Ureter (tissue), 1 donor: ENCODE results near the gene SH3RF1. TPM values are rescaled to one million over a fixed set of nuclear protein-coding genes. Genes with fewer than 3 reads are reported as not detected.

Experiments
- DNase-seq: peaks from one replicate; pipeline ENCODE4 v3.0.0-alpha.2; 2020; ENCODE audit warnings: low spot score
- total RNA-seq: library from RNA; stranded (reverse); gene quantifications from one replicate; pipeline ENCODE4 v1.2.4, GENCODE V29; 2023
- donor health status: DM: yes; HTN: yes; CAD: no.

SH3RF1 gene
- total RNA-seq, 1 donor from 2014 or later, result 33.2 TPM

- no peak for DNase-seq
These were observed 19.2 kb downstream of the SH3RF1 start for GRCh38 chr4:169251291-169252235.

- DNase-seq, result no peak
These were observed 20.0 kb downstream of the SH3RF1 start for GRCh38 chr4:169250796-169251195.

GRCh38 chr4:169249999-169250398 is 20.8 kb downstream of the SH3RF1 start:
- no peak for DNase-seq

GRCh38 chr4:169249214-169249973 is 21.4 kb downstream of the SH3RF1 start:
- no peak for DNase-seq

DNA sequence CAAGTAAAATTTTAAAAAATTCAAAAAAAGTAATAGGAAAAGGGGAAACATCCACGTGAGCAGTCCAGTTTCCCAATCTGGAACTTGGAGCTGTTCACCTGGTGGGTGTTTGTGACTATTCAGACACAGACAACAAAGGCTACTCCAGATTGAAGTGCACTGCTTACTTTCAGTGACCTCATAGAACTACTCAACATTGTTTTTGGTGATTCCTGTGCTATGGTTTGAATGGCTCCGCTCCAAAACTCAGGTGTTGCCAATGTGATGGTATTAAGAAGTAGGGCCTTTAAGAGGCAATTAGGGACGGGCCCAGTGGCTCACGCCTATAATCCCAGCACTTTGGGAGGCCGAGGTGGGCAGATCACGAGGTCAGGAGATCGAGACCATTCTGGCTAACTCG is 22.1 kb downstream of the SH3RF1 start:
- DNase-seq, result no peak

GRCh38 chr4:169246957-169247396 is 23.8 kb downstream of the SH3RF1 start:
- DNase-seq, result no peak

GRCh38 chr4:169246279-169246678 is 24.5 kb downstream of the SH3RF1 start:
- no peak for DNase-seq

DNA sequence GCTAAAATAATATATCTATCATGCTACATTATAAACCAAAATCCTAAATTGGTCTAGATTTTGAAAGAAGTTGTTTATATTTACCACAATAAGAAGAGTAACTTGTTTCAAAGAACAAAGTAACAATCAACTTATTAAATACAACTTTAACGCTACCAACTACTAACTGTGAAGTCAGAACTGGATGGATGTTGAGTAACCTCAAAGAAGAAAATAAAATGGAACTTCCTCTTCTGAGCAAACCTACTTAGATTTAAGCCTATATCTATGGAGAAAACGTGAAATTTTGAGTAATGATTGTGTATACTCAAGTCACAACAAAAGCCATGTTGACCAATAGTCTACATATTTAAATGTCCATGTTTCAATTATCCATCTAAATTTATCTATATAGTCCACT is 25.7 kb downstream of the SH3RF1 start:
- DNase-seq, result no peak

DNA sequence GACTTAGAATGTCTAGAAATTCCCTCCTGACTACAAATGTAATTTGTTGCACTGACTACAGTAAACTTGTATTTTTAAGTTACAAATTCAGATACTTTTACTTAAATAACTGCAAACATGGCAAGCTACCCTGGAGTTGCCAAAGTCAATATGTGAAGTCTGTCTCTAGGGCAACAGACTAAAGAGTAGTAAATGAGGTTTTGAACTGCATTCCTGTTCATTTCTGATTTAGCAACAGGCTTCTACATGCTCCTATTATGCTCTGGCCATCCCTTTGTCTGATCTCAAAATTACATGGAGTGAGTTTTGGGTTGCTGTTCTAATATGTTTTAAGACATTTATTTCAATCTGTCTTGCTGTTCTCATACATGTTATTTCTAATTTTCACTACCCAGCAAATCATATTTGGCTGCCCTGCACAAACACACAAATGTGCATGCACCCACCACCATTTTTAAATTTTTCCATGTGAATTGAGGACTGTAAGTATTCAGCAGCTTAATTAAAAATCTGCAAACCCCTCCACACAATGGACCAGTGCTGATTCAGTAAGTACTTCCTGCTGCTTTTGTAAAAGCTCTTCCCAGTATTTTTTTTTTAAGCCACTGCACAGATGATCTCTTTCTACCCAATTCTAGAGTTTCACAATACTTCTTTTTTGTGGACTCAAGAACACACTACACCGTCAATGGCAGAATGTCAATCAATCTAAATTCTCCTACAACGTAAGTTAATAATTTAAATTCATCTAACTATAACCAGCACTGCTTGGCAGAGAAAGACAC is 26.7 kb downstream of the SH3RF1 start:
- no peak for DNase-seq

GRCh38 chr4:169241464-169241863 is 29.3 kb downstream of the SH3RF1 start:
- no peak for DNase-seq

- no peak for DNase-seq
These were observed 31.4 kb downstream of the SH3RF1 start for GRCh38 chr4:169239221-169239905.

- DNase-seq, result no peak
These were observed 32.3 kb downstream of the SH3RF1 start for GRCh38 chr4:169238445-169238844.

GRCh38 chr4:169236873-169237626 is 33.7 kb downstream of the SH3RF1 start:
- no peak for DNase-seq

DNA sequence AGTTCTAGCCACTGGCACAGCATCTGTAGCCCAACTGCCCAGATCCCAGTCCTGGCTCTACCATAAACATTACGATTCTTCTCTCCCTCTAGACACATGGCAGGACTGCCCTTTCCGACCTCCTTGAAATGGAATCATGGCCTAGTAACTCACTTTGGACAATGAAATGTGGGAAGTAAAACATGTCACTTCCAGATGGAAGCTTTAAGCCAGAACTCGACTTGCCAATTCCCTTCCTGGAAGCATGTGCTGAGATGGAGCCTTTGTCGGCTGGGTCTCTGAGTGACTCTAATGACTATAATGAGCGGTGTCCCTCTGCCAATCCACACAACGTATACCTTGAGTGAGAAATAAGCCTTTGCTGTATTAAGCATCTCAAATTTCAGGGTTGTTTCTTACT is 34.7 kb downstream of the SH3RF1 start:
- DNase-seq, result no peak

DNA sequence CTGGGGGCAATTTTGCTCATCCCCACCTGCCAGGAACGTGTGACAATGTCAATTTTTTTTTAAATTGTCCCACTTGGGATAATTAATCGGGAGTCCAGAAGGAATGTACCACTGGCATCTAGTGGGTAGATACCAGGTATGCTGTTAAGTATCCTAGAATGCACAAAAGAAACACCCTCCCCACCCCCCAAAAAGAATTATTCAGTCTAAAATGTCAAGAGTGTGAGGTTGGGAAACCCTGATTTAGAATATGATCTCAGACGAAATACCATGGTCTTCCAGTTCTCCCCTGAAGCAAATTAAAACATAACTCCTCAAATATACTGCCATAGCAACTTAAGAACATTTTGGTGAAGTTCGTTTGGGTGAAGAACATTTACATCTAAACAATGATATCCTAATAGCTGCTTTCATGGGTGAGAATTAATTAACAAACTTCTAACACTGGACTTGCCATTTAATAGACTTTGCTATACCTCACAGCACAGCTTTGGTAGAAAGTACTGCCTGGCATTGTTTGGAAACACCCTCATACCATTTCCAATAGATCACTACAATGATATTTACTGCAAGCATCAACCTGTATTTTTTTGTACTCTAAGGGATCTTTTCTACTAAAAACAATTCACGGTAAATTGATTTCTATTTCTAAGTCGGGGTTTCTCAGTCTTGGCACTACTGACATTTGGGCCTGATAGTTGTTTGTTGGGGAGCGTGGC is 36.5 kb downstream of the SH3RF1 start:
- no peak for DNase-seq

DNA sequence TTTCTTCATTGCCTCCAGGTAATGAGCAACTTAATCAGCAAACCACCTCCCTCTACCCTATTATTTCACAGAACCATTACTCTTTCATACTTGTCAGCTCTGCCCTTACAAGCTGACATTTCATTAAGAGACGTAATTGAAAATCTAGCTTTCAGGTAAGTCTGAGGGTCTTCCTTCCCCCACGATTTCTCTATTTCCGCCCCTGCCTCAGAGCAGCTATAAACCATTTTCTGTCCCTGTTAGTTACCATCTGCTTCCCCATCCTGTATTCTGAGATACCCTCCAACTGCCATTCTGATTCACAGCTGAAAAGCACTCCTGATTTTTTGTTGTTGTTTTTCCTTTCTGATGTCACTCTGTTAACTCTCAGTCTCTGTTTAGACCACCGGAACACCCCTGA is 37.1 kb downstream of the SH3RF1 start:
- no peak for DNase-seq

GRCh38 chr4:169231647-169232262 is 39.0 kb downstream of the SH3RF1 start:
- DNase-seq, result no peak

DNA sequence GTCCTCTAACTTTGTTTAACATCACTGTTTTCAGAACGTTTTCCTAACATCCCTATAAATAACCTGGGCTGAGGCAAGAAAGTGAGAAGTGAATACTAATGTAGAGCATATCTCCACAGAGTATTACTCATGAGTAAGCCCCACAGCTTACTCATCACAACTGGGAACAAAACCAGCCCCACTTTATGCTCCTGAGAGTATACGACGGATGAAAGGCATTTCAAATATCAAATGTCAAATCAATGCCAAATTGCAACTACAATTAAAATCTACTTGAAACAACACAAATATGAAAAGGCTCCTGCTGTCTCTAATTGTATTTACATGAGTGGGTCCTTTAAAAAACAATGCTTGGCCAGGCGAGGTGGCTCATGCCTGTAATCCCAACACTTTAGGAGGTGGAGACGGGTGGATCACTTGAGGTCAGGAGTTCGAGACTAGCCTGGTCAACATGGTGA is 41.2 kb downstream of the SH3RF1 start:
- DNase-seq, result no peak

DNA sequence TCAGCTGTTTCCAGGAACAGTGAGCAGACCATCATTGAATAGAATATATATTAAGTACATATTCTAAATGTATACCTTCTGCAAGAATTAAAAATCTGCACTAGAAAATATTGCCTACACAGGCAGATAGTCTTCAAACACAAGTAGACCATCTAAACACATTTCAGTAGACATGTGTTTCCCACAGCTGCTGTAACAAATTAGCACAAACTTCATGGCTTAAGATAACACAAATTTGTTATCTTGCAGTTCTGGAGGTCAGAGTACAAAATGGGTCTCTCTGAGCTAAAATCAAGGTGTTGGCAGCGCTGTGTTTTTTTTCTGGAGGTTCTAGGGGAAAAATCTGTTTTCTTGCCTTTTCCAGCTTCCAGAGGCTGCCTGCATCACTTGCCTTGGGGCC is 42.7 kb downstream of the SH3RF1 start:
- no peak for DNase-seq
